GM19099 (cell line): ENCODE measurements around the gene CNNM3.
A peak's percentile ranks its signal among the peaks of the same experiment; 100 is the strongest.

Source experiments
- POLR2A ChIP-seq: IDR thresholded peaks from 3 replicates; pipeline ENCODE4 v1.6.1; 2011; ENCODE audit warnings: low read depth; ENCODE audit not compliant: insufficient read length; ENCODE audit errors: extremely low read depth

Gene CNNM3

GRCh38 chr2:96841701-96842495 lies 25.8 kb downstream of the CNNM3 start:
- no peak for TF ChIP-seq POLR2A

GRCh38 chr2:96842600-96842999 lies 26.5 kb downstream of the CNNM3 start:
- TF ChIP-seq POLR2A: no peak

- no peak for TF ChIP-seq POLR2A
These were observed 27.6 kb downstream of the CNNM3 start, which contains the start of gene ANKRD23 for GRCh38 chr2:96843538-96844268. TSS of gene ANKRD23 (minus strand) at chr2:96844021. CDS start at chr2:96843992, 29 bp downstream.

GRCh38 chr2:96844405-96844808 lies 28.3 kb downstream of the CNNM3 start:
- no peak for TF ChIP-seq POLR2A

- TF ChIP-seq POLR2A: no peak
These were observed 30.8 kb downstream of the CNNM3 start for GRCh38 chr2:96846825-96847224.

- TF ChIP-seq POLR2A: no peak
These were observed 31.5 kb downstream of the CNNM3 start for GRCh38 chr2:96847586-96847985.

GRCh38 chr2:96848264-96848663 lies 32.2 kb downstream of the CNNM3 start:
- no peak for TF ChIP-seq POLR2A

GRCh38 chr2:96852667-96853066 lies 36.6 kb downstream of the CNNM3 start:
- TF ChIP-seq POLR2A: no peak

- no peak for TF ChIP-seq POLR2A
These were observed 37.3 kb downstream of the CNNM3 start for GRCh38 chr2:96853321-96853720.

- TF ChIP-seq POLR2A: no peak
These were observed 41.0 kb downstream of the CNNM3 start for GRCh38 chr2:96856776-96857666.

GRCh38 chr2:96857667-96858372 lies 41.8 kb downstream of the CNNM3 start, which contains the start of gene ANKRD39:
TSS of gene ANKRD39 (minus strand) at chr2:96858016. CDS start at chr2:96857987, 29 bp downstream.
- TF ChIP-seq POLR2A: peak; percentile 88

- TF ChIP-seq POLR2A: peak; percentile 28
These were observed 43.1 kb downstream of the CNNM3 start for GRCh38 chr2:96859099-96859649.

- TF ChIP-seq POLR2A: no peak
These were observed 43.6 kb downstream of the CNNM3 start for GRCh38 chr2:96859681-96860064.

- TF ChIP-seq POLR2A: no peak
These were observed 44.3 kb downstream of the CNNM3 start for GRCh38 chr2:96860065-96861029.

GRCh38 chr2:96861074-96861473 lies 45.0 kb downstream of the CNNM3 start:
- TF ChIP-seq POLR2A: no peak
